HG02610 (cell line): ENCODE data around the gene FZR1.

Source experiments
- ATAC-seq: cut with Tn5 transposase; IDR thresholded peaks from one replicate; pipeline ENCODE4 v1.9.1; 2021; ENCODE audit warnings: mild to moderate bottlenecking, moderate library complexity; ENCODE audit not compliant: unreplicated experiment

FZR1 gene

DNA sequence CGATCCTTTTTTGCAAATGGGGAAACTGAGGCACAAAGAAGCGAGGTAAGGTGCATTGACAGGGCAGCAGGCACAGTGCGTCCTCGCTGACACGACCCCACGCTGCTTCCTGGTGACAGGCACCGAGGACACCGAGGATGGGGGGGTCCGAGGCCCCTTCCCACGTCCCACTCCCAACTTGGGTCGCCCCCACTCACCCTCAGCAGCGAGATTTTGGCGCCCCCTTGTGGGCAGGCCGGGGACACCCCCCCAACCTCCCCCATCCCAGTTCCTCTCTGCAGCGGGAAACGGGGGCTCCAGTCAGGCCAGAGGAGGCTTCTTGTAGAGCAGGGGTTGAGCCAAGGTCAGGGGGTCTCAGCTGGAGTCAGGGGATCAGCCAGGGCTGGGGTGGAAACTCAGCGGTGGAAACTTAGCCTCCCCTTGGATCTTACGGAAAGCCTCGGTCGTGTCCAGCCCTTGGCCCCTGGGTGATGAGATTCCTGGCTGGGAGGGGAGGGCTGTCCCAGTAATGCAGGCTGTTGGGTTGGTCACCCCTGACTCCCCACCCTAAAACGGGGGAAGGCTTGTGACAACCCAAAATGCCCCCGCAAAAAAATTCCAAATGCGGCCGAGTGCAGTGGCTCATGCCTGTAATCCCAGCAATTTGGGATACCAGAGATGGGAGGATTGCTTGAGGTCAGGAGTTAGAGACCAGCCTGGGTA is 34.0 kb upstream of the FZR1 start:
- no peak for ATAC-seq

DNA sequence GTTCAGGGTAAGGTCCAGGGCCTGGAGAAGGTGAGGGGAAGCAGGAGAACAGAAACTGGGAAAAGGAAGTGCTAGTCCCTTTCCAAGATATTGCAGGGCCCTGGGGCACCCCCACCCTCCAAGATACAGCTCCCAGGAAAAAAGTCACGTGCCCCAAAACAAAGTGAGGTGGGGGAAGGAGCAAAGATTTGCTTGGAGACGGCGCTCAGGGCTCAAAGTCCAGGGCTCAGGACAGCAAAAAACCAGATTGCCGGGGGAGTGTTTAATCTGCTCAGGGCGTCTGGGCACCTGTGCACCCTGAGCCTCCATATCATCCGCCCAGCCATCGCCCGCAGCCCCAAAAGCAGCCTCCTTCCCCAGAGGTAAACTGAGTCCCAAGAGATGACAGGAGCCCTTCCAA is 32.1 kb upstream of the FZR1 start:
- ATAC-seq = no peak

DNA sequence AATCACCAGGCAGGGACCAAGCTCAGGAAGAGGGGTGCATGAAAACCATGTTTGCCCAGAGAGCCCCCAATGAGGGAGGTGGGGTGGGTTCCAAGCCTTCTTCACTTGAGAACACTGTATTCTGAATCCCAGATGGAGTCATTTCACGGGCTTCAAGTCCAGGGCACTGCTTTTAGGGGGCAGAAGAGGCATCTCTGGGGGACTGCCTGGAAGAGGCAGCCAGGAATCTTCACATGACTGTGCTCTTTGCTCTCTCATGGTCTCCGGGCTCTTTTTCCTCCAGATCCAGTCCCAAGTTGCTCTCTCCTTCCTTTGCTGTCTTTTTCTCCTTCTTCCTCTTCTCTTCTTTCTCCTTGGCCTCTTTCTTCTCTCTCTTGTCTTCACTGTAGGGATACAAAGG is 31.5 kb upstream of the FZR1 start:
- no peak for ATAC-seq

DNA sequence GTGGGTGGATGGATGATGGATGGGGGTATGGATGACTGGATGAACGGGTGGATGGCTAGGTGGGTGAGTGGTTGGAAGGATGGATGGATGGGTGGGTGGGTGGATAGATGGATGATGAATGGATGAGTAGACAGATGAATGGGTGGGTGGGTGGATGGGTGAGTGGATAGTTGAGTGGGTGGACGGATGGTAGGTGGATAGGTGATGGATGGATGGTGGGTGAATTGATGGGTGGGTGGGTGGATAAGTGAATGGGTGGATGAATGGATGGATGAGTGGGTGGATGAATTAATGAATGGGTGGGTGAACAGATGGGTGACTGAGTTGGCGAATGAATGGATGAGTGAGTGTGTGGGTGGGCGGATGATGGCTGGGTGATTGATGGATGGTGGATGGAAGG is 30.7 kb upstream of the FZR1 start:
- no peak for ATAC-seq

DNA sequence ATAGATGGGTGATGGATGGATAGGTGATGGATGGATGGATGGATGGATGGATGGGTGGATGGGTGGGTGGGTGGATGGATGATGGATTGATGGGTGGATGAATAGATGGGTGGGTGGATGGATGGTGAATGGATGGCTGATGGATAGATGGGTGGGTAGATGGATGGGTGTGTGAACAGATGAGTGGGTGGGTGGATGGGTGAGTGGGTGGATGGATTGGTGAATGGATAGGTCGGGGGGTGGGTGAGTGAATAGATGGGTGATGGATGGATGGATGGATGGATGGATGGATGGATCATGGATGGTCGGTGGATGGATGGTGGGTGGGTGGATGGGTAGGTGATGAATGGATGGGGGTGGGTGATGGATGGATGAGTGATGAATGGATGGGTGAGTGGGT is 29.3 kb upstream of the FZR1 start:
- no peak for ATAC-seq

DNA sequence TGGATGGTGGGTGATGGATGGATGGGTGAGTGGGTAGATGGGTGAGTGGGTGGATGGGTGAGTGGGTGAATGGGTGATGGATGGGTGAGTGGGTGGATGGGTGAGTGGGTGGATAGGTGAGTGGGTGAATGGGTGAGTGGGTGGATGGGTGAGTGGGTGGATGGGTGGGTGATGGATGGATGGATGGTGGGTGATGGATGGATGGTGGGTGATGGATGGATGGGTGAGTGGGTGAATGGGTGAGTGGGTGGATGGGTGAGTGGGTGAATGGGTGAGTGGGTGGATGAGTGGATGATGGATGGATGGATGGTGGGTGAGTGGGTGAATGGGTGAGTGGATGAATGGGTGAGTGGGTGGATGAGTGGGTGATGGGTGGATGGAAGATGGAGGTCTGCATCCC is 28.6 kb upstream of the FZR1 start:
- ATAC-seq = no peak

DNA sequence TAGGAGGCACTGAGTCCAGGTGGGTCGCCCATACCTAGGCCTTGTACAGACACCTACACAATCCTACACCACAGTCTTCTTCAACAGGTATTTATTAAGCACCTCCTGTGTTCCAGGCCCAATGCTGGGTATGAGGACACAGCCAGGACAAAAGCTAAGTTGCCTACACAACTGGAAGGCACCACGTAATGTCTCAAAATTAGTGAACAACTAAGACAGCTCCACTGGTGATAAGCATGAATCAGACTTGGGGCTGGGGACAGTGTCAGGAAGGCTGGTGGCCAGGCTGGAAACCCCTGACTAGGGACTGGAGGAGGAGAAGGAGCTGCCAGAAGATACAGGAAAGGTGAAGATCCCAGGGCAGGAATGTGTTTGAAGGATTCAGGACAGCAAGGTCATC is 28.2 kb upstream of the FZR1 start:
- ATAC-seq = no peak

DNA sequence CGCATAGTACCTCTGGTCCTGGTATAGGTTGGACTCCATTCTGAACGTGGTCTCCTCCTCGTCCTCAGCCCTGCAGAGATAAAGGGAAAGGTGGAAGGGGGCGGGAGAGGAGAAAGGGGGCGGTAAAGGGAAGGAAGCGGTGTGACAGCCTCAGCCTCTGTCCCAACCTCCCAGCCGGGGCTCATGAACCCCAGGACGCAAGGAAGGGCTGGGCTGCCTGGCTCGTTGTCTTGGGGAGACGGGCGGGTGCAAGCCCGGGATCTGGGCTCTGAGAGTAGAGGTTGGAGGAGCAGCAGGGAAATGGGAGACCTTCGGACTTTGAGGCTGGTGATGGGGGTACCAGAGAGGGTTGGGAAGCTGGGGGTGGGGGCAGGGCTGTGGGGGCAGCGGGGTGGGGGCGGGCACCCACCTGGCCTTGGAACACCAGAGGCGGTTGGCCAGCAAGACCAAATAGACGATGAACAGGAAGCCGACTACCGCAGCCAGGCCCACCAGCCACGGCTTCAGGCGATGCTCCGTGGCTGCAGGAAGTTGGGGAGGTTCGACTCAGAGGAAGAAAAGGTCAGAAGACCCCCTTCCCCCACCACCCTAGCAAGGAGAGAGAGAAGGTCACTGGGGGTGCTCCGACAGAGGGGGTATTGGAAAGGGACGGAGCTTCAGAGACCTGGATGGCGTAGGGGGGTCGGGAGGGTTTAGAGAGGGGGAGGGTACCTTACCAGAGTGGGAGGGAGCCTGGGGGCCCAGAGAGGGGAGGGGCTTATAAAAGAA is 27.5 kb upstream of the FZR1 start:
- ATAC-seq = no peak

DNA sequence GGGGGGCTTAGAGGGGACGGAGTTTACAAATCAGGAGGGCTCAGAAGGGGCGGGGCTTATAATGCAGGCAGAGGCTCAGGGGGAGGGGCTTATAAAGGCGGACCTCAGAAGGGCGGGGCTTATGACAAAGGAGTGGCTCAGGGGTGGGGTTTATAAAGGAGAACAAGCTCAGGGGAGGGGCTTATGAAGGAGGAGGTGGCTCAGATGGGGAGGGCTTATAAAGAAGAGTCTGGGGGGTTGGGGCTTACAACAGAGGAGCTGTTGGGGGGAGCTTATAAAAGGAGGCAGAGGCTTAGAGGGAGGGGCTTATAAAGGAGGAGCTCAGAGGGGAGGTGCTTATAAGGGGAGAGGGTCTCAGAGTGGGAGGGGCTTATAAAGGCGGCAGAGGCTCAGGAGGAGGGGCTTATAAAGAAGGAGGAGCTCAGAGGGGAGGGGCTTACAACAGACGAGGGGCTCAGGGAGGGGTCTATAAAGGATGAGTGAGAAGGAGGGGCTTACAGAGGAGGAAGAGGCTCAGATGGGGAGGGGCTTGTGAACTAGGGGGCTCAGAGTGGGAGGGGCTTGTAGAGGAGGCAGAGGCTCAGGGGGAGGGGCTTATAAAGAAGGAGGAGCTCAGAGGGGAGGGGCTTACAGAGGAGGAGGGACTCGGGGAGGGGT is 26.8 kb upstream of the FZR1 start:
- no peak for ATAC-seq

DNA sequence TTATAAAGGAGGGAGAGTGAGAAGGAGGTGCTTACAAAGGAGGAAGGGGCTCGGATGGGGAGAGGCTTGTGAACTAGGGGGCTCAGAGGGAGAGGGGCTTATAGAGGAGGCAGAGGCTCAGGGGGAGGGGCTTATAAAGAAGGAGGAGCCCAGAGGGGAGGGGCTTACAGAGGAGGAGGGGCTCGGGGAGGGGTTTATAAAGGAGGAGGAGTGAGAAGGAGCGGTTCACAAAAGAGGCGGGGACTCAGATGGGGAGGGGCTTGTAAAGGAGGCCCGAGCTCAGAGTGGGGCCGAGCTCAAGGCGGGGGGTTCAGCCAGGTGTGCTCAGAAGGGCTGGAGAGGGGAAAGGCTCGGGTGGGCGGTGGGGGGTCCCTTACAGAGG is 26.3 kb upstream of the FZR1 start:
- no peak for ATAC-seq

DNA sequence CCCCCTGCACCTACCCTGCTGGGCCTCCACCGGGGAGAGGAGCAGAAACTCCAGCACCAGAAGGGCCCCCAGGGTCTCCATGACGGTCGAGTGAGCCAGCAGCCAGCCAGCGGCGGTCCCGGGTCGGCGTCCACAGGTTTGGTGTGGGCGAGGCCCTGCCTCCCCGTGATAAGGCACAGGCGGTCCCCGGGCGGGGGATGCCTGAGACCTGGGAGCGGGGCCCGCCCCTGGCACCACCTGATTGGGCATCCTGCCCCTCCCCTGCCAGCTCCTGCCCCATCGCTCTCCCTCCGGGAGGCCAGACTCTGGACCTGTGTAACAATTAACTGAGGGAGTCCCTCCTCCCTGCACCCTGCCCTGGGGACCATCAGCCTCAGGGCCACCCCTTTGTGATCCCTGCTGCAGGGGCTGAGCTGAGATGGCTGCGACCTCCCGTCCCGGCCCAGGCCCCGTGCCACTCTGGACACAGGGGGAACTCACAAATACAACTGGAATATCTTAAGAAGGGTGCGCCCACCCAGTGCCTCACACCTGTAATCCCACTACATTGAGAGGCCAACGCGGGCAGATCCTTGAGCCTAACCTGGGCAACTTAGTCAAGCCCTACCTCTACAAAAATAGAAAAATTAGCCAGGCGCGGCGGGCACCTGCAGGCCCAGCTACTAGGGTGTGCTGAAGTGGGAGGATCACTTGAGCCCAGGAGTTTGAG is 25.6 kb upstream of the FZR1 start, which contains the start of gene SMIM24:
SMIM24 (minus strand) TSS at position 143 of the 709 bp plus-strand sequence; CDS start at position 81, 62 bp downstream.
- no peak for ATAC-seq

DNA sequence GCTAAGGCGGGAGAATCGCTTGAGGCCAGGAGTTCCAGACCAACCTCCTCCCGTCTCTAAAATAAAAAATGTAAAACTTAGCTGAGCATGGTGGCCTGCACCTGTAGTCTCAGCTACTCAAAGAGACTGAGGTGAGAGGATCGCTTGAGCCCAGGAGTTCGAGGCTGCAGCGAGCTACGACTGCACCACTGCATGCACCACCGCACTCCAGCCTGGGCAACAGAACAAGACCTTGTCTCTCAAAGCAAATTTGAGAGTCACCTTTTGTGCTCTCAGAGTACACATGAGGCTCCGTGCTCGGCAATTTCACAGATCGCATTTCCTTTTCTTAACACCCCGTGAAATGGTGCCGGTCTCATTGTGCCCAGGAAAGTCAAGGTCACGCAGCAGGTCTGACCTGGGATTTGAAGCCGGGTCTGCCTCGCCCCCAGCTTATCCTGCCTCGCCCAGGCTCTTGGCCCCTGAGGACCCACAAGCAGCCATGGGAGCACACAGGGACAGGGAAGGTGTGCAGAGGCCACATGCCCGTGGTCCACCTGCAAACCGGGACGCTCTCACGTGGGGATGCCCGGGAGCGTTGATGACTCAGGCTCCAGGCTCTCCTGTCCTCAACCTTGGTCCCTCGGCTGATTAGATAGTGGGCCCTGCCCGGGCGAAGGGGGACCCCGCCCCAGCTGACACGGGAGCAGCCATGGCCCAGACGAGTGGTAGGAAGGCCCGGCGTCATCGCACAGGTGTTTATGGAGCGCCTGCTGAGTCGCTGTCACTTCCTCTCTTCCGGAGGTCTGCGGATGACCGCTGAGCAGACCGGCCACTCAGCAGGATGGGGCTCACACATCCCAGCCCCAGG is 24.6 kb upstream of the FZR1 start:
- no peak for ATAC-seq

DNA sequence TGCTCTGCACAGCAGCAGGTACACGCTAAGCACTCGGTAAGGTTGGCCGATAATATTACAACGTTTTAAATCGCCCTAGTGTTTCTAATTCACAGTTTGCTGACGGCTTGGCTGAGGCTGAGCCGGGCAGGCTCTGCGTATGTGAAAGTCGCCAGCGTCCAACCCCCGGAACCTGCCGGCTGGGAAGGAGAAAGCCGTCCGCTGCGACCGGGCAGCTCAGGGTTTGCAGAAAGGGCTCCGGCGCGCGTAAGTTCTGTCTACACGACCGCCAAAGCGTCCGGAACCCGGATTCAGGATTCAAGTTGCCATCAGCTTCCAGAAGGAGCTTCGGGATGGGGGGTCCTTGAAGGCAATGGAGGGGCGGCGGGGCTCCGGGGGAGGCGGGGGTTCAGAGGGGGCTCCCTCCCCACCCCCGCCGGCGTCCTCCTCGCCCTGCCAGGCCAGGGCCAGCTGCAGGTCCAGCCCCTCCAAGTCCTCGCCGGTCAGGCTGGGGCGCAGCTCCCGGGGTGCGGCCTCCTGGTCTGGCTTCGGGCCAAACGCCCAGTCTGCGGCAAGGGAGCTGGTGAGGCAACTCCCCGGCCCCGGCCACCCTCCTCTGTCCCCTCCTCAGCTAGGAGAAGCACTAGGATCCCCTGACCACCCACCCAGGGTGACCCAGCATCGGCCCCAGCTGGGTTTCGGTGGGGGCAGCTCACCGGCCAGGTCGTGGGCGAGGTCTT is 23.4 kb upstream of the FZR1 start:
- no peak for ATAC-seq

DNA sequence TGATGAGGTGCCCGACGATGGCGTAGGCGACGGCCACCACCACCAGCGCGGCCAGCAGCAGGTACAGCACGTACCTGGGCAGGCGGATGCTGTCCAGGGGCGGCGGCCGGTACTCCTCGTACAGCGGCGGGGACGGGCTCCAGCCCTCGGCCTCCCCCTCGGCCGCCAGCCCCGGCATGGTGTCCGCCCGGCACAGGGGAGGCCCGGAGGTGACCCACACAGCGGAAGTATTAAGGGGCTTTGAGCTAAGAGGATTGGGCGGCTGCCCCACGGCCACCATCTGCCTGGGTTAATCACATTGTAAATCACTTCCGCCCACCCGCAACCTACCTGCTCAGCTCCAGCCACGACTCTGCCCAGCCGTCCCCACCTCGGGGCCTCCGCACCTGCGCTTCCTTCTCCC is 22.9 kb upstream of the FZR1 start, which contains the start of gene SMIM44:
SMIM44 (minus strand) TSS at position 216 of the 403 bp plus-strand sequence; CDS start at position 178, 38 bp downstream.
- ATAC-seq = no peak

DNA sequence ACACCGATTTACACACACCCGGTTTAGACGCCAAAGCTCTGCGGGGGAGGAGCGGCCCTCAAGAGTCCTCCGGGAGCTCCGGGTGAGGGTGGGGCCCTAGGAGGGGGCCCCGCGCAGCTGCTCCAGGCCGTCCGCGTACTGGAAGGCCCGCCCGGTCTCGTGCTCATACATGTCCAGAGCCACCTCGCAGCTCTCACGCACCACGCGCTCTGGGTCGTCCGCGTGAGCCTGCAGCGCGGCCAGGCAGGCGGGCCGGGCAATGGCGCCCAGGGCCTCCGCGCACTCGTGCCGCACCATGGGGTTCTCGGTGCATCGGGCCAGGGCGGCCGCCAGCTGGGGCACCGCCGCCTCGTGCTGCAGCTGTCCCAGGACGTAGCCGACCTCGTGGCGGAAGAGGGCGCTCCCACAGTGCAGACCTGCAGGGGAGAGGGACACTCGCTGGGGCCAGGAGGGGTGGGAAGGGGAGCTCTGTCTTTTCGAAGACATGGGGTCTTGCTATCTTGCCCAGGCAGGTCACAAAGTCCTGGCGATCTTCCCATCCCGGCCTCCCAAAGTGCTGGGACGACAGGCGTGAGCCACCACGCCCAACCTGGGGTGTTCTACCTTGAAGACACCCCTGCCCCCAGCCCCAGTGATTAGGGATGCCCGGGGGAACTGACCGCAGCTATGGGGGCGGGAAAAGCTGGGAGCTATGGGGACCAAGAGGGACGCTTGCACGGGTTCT is 14.6 kb upstream of the FZR1 start:
- ATAC-seq = no peak

DNA sequence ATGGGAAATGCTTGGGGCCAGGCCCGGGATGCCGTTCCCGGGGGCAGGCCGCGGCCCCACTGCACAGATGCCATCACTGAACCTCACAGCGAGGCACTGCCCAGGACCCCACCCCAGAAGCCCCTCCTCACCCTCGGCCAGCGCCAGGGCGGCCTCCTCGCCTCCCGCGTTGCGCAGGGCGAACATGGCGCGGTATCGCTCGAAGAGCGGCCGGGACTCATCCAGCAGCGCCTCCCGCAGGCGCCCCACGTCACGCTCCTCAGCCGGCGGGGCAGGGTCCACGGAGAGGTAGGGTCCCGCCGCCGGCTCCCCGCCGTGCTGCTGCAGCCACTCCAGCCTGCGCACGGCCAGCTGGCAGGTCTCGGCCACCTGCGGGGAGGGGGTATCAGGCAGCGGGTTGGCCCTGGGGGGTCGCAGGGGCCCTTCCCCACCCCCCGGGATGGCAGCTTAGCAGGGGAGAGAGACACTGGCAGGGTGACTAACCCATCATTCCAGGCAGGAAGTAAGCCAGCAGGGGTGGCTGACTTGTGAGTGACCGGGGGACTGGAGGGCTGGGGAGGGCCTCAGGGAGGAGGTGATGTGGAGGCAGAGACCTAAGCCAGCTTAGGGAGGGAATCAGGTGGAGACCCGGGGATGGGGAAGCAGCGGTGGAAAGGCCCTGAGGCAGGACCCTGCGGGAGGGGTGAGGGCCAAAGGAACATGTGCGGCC is 13.8 kb upstream of the FZR1 start:
- ATAC-seq = no peak

DNA sequence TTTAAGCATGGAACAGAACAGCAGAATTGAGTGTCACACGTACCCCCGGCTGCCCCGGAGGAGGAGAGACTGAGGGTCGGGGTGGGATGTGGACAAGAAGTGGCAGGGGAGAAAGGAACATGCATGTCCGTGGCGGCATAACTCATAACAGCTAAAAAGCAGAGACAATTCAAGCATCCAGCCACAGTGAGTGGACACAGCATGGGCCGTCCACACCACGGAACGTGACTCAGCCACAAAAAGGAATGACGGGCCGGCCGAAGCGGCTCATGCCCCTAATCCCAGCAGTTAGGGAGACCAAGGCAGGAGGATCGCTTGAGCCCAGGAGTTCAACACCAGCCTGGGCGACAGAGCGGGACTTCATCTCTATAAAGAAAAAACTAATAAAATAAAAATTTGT is 13.2 kb upstream of the FZR1 start:
- ATAC-seq = no peak

DNA sequence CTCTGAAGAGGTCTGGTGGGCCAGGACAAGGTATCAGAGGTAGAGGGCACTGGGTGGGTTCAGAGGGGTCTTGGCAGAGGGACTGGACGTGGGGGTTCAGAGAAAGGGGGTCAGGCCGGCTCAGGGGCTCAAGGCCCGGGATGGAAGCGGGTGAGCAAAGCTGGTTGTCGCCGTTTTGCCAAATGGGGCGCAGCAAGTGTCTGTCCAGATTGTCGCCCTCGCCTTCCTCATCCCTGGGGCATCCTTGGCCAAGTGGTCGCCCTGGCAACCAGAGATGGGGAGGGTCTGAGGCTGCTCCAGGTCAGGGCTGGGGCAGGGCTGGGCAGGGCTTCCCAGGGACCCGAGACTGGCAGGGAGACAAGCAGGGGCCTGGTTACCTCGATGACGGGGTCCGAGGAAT is 12.5 kb upstream of the FZR1 start:
- no peak for ATAC-seq
